ENCODE data around the gene NUP58. TPM values are rescaled to one million over a fixed set of nuclear protein-coding genes. Genes with fewer than 3 reads are reported as not detected.
"Not testable (repeated sequence)": the region's sequence is repeated elsewhere in the genome, so short reads cannot be mapped to it uniquely, and the experiment has no call there.

NUP58 gene
- total and polyA plus RNA-seq, 8 donors: 6.4 to 96.3 (median 20.9) TPM

GRCh38 chr13:25352230-25352629 lies 50.8 kb downstream of the NUP58 start:
- Histone ChIP-seq H3K36me3 (no peaks in the 10 kb centered on the region), H3K27me3 (peaks cover 0 to 14% (median 10%) of the 10 kb centered on the region in 3 donors), H3K4me3 (no peak overlapping the region), H3K27ac (no peak overlapping the region), H3K9me3 (no peaks in the 10 kb centered on the region), H3K4me1 (no peaks in the 10 kb centered on the region)
- TF ChIP-seq POLR2AphosphoS5 (IDR thresholded peaks at IDR 0.05) (no peak), CTCF (IDR thresholded peaks at IDR 0.05) (no peak), EP300 (IDR thresholded peaks at IDR 0.05) (no peak), POLR2A (IDR thresholded peaks at IDR 0.05) (no peak)
- WGBS, 5 donors: 39 to 69% (median 57%) methylated on average over 3 of the region's 3 CpGs
- DNase-seq: no peak
- intact Hi-C loops (cut with DNase I; ENCODE audit: low total_unique reads): no loop called here

- no peak overlapping the region for H3K27ac ChIP-seq
- TF ChIP-seq POLR2AphosphoS5 (IDR thresholded peaks at IDR 0.05): no peak
- no peak for TF ChIP-seq POLR2A (IDR thresholded peaks at IDR 0.05)
- TF ChIP-seq CTCF (IDR thresholded peaks at IDR 0.05): no peak
- TF ChIP-seq EP300 (IDR thresholded peaks at IDR 0.05): no peak
- 59 to 75% (median 73%) methylated on average over 4 of the region's 4 CpGs for WGBS, 5 donors
- no peak overlapping the region for H3K4me3 ChIP-seq
- no peaks in the 10 kb centered on the region for H3K36me3 ChIP-seq
- H3K9me3 ChIP-seq: no peaks in the 10 kb centered on the region
- intact Hi-C loops (cut with DNase I; ENCODE audit: low total_unique reads): no loop called here
- peaks cover 0 to 14% (median 10%) of the 10 kb centered on the region in 3 donors for H3K27me3 ChIP-seq
- no peak for DNase-seq
- H3K4me1 ChIP-seq: no peaks in the 10 kb centered on the region
These were observed 51.4 kb downstream of the NUP58 start for GRCh38 chr13:25352806-25353205.

GRCh38 chr13:25353344-25353743 lies 51.9 kb downstream of the NUP58 start:
- Histone ChIP-seq H3K4me1 (no peaks in the 10 kb centered on the region), H3K4me3 (no peak overlapping the region), H3K27me3 (peaks cover 0 to 14% (median 10%) of the 10 kb centered on the region in 3 donors), H3K36me3 (no peaks in the 10 kb centered on the region), H3K27ac (no peak overlapping the region), H3K9me3 (no peaks in the 10 kb centered on the region)
- TF ChIP-seq EP300 (IDR thresholded peaks at IDR 0.05) (no peak), CTCF (IDR thresholded peaks at IDR 0.05) (no peak), POLR2A (IDR thresholded peaks at IDR 0.05) (no peak), POLR2AphosphoS5 (IDR thresholded peaks at IDR 0.05) (no peak)
- intact Hi-C loops (cut with DNase I; ENCODE audit: low total_unique reads): no loop called here
- 86 to 95% (median 88%) methylated on average over 4 of the region's 4 CpGs for WGBS, 5 donors
- DNase-seq: no peak

GRCh38 chr13:25354377-25354776 lies 53.0 kb downstream of the NUP58 start:
- no peak for DNase-seq
- no peak for TF ChIP-seq POLR2A (IDR thresholded peaks at IDR 0.05)
- no peak for TF ChIP-seq EP300 (IDR thresholded peaks at IDR 0.05)
- no peak for TF ChIP-seq POLR2AphosphoS5 (IDR thresholded peaks at IDR 0.05)
- TF ChIP-seq CTCF (IDR thresholded peaks at IDR 0.05): no peak
- H3K27ac ChIP-seq: no peak overlapping the region
- 75 to 84% (median 79%) methylated on average over 6 of the region's 6 CpGs for WGBS, 5 donors
- no peaks in the 10 kb centered on the region for H3K9me3 ChIP-seq
- no peaks in the 10 kb centered on the region for H3K36me3 ChIP-seq
- no peaks in the 10 kb centered on the region for H3K4me1 ChIP-seq
- no peak overlapping the region for H3K4me3 ChIP-seq
- peaks cover 0 to 14% (median 10%) of the 10 kb centered on the region in 3 donors for H3K27me3 ChIP-seq
- intact Hi-C loops (cut with DNase I; ENCODE audit: low total_unique reads): no loop called here

- 92 to 95% (median 94%) methylated on average over 6 of the region's 6 CpGs for WGBS, 5 donors
These were observed 59.0 kb downstream of the NUP58 start for GRCh38 chr13:25360443-25360842.

More at GRCh38 chr13:25360443-25360842, 59.0 kb downstream of the NUP58 start:
- H3K9me3 ChIP-seq; H3K27ac ChIP-seq; DNase-seq; H3K27me3 ChIP-seq; H3K36me3 ChIP-seq; H3K4me1 ChIP-seq; intact Hi-C loops (cut with DNase I; ENCODE audit: low total_unique reads); H3K4me3 ChIP-seq: not testable (repeated sequence)

All from stomach (tissue), 9 donors.